ENCODE results near the gene PMCH.

The PMCH gene

DNA sequence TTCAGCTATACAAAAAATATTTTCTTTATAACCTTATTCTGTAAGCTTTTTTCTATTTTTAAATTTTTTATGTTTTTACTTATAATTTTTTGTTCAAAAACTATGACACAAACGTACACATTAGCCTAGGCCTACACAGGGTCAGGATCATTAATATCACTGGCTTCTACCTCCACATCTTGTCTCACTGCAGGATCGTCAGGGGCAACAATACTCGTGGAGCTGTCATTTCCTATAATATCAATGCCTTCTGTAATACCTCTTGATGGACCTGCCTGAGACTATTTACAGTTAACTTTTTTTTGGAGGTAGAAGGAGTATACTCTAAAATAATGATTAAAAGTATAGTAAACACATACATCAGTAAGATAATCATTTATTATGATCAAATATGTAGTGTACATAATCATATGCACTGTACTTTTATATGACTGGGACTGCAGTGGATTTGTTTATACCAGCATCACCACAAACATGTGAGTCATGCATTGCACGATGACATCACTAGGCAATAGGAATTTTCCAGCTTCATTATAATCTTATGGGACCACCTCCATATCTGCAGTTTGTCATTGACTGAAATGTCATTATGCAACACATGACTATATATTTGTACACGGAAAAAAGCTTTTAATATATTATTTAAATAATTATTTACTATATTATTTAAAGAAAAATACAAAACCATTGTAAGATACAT lies 18.5 kb upstream of the PMCH start:
- no peak for DNase-seq (ENCODE audit: low spot score)
- in situ Hi-C loops (cut with MboI; ENCODE audit: low sequenced_read_pairs, unreplicated experiment): no loop called here
- TF ChIP-seq CTCF (IDR thresholded peaks at IDR 0.05; ENCODE audit: borderline replicate concordance, control extremely low read depth, extremely low read depth, insufficient read depth, missing control alignments): no peak

DNA sequence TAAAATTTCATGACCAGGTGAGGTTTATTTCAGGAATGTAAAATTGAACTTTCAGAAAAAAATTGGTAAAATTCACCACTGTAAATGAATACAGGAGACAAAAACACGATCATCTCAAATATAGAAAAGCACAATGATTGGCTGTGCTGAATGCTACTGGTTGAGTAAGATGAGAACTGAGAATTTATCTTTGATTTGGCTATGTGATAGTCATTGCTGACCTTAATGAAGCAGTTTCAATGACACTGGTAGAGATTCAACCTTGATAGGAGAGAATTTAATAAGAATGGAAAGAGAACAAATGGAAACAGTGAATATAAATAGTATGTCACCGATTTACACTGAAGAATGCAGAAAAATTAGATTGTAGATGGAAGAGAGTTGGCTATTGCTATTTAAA lies 6.4 kb upstream of the PMCH start:
- no peak for DNase-seq (ENCODE audit: low spot score)
- TF ChIP-seq CTCF (IDR thresholded peaks at IDR 0.05; ENCODE audit: borderline replicate concordance, control extremely low read depth, extremely low read depth, insufficient read depth, missing control alignments): no peak
- in situ Hi-C loops (cut with MboI; ENCODE audit: low sequenced_read_pairs, unreplicated experiment): no loop called here

DNA sequence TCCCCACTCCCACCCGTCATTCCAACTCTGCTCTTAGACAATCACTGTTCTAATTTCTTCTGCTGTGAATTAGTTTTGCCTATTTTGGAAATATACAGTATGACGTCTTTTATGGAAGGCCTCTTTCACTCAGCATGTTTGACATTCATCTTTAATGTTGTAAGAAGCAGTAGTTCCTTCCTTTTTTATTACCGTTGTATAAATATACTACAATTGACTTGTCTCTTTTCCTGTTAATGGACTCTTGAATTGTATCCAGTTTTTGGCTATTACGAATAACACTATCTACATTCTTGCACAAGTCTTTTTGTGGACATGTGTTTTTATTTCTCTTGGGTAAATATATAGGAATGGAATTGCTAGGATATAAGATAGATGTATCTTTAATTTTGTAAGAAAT lies 4.9 kb upstream of the PMCH start:
- DNase-seq (ENCODE audit: low spot score): no peak
- no peak for TF ChIP-seq CTCF (IDR thresholded peaks at IDR 0.05; ENCODE audit: borderline replicate concordance, control extremely low read depth, extremely low read depth, insufficient read depth, missing control alignments)
- in situ Hi-C loops (cut with MboI; ENCODE audit: low sequenced_read_pairs, unreplicated experiment): no loop called here

- in situ Hi-C loops (cut with MboI; ENCODE audit: low sequenced_read_pairs, unreplicated experiment): no loop called here
- no peak for TF ChIP-seq CTCF (IDR thresholded peaks at IDR 0.05; ENCODE audit: borderline replicate concordance, control extremely low read depth, extremely low read depth, insufficient read depth, missing control alignments)
- no peak for DNase-seq (ENCODE audit: low spot score)
Measured at GRCh38 chr12:102201436-102202061, 3.9 kb upstream of the PMCH start.

DNA sequence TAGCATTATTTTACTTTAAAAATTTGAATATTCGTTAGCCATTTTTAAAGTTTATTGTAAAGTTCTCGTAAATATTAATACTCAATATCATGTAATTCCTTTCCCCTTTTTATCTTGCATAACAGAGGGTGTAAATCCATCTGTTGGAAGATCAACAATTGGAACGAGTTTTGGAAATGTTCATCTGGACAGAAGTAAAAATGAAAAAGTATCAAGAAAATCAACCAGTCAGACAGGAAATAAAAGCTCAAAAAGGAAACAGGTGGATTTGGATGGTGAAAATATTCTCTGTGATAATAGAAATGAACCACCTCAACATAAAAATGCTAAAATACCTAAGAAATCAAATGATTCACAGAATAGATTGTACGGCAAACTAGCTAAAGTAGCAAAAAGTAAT lies 1.8 kb downstream of the PMCH start:
- no peak for DNase-seq (ENCODE audit: low spot score)
- no peak for TF ChIP-seq CTCF (IDR thresholded peaks at IDR 0.05; ENCODE audit: borderline replicate concordance, control extremely low read depth, extremely low read depth, insufficient read depth, missing control alignments)
- in situ Hi-C loops (cut with MboI; ENCODE audit: low sequenced_read_pairs, unreplicated experiment): no loop called here

DNA sequence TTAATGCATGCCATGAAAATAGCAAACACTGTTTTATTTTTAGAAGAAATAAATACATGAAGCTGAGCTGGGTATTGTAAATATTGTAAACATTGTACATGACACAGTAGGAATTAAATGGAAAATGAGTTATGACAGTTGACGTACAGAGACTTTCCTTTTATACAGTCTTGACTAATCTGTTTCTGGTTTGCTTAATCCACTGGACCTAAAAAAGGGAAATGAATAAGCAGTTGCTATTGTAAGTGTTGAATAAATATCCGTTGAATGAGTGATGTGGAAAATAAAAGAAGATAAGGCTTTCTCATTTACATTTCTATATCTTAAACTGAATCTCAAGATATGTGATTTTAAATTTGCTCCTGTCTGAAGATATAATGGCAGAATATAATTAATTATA lies 15.0 kb downstream of the PMCH start:
- no peak for DNase-seq (ENCODE audit: low spot score)
- TF ChIP-seq CTCF (IDR thresholded peaks at IDR 0.05; ENCODE audit: borderline replicate concordance, control extremely low read depth, extremely low read depth, insufficient read depth, missing control alignments): no peak
- in situ Hi-C loops (cut with MboI; ENCODE audit: low sequenced_read_pairs, unreplicated experiment): no loop called here
